CD4-positive, alpha-beta T cell treated with Interleukin-21 for 1 hour (primary cell): ENCODE results near the gene TIAM2.
"Not testable (repeated sequence)": the region's sequence is repeated elsewhere in the genome, so short reads cannot be mapped to it uniquely, and the experiment has no call there.

Experiments
- DNase-seq: peaks from one replicate; pipeline ENCODE4 v3.0.0-alpha.2; 2020

Gene TIAM2

GRCh38 chr6:155212106-155212505, 217.0 kb downstream of the TIAM2 start:
- DNase-seq = no peak

DNA sequence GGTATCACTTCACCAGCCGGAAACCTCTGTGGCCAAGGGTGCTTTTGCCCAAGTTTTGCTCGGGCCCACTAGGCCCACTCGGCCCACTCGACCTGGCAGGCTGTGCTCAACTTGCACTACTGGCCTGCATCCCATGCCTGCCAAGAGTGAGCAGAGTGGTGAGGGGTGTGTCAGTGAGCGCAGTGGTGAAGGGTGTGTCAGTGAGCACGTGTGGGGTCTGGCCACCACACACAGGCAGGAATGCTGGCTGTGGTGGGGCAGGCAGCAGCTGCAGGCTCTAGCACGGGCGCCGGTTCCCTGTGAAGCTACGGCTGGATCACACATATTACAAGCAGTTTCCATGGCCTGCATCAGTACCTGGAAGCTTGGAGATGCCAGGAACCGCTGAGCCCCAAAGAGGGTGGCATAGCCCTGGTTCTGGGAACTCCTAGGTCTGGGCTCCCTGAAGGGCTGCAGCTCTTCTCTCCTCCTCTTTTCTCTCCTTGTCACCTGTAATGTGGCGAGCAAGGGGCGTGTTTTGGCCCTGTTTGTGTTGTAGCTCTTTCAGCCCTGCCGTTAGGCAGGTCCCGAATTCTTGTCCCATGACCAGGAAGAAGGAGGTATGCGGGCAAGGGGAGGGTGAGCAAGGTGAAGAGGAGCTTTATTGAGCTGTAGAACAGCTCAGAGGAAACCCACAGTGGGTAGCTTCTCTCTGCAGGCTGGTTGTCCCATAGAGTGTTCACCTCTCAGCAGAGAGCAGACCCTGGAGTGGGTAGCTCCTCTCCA, 217.7 kb downstream of the TIAM2 start:
- DNase-seq = no peak

GRCh38 chr6:155213611-155214372, 218.7 kb downstream of the TIAM2 start:
- no peak for DNase-seq

DNA sequence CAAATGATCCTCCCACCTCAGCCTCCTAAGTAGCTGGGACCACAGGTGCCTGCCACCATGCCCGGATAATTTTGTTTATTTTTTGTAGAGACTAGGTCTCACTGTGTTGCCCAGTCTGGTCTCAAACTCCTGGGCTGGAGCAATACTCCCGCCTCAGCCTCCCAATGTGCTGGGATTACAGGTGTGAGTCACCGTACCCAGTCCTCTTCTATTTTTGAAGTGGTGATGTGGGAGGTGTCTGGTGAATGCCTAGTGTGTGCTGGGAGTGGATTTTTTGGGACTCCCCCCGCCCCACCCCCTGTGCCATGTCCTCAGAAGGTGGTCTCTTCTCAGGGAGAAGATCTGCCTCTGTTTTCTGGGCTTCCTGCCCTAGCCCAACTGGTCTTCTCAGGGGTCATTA, 220.8 kb downstream of the TIAM2 start:
- no peak for DNase-seq

DNA sequence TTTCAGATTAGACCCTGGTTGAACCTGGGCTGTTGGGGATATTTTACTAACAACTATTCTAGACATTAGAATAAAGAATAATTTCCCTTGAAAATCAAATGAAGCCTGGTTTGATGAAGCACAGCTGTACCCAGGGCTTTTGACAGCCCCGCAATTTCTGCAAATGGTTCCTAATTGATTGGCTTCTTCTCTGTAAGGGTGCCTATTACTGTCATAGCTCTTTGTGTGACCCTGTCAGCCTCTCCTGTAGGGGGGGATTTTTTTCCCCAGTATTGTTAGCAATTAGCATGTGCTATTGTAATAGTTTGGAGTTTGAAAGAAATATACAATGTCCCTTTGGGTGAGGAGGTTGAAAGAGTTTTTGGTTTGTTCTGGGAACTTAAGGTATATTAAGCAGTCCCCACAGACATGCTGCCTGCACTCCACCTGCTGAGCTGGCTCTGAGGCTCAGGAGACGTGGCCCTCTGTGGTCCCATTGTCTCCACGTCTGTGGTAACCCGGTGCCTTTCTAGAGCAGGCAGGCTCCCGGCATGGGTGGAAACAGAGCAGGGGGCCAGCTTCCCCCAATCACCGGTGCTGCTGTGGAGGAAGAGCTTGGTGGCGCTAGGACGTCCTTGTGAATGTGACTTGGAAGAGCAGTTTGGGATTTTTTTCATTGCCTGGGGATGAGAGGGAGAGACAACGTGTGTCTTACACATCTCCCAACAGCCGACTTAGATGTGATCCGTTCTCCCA, 221.4 kb downstream of the TIAM2 start:
- no peak for DNase-seq

DNA sequence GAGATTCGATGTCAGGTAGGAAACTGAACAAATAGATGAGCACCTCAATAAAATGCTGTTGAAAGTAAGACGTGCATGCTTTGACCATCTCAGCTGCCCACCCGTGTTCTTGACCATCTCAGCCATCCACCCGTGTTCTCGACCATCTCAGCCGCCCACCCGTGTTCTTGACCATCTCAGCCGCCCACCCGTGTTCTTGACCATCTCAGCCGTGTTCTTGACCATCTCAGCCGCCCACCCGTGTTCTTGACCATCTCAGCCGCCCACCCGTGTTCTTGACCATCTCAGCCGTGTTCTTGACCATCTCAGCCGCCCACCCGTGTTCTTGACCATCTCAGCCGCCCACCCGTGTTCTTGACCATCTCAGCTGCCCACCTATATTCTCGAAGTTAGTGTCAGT, 223.6 kb downstream of the TIAM2 start:
- DNase-seq = not testable (repeated sequence)

DNA sequence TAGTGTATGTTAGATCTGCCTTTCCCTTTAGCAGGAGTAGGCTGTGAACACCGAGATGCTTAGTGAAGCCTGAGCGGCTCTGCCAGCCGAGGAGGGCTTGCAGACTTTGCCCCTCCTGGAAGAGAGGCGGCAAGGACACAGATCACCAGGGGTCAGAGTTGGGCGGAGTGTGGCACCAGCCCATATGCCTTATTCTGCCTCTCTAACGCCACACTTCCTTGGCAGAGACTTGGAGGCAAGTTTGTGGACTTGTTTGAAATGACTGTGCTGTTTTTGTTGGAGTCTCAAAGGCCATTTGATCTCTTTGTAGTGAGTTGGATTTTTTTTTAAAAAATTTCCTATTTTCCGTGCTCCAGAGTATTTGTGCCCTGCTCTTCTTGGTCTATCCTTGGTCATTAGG, 224.2 kb downstream of the TIAM2 start:
- DNase-seq = no peak

GRCh38 chr6:155219858-155220301, 224.8 kb downstream of the TIAM2 start:
- no peak for DNase-seq

DNA sequence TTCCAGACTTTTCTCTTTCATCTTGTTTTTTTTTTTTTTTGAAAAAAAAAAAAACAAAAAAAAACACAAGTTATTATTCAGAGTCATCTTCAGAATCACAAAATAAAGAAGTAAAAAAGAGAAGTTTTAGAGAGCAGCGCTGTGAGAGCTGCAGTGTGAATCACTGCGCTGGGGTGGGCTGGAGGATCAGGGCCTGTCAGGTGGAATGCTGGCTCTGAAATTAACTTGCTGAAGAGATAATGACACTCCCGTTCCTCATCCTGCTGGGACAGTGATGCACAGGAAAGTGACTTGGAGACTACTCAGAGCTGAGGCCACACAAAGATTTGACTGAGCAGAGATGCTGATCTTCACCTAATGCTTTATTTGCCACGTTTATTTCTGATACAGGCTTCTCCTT, 226.0 kb downstream of the TIAM2 start:
- DNase-seq = no peak

DNA sequence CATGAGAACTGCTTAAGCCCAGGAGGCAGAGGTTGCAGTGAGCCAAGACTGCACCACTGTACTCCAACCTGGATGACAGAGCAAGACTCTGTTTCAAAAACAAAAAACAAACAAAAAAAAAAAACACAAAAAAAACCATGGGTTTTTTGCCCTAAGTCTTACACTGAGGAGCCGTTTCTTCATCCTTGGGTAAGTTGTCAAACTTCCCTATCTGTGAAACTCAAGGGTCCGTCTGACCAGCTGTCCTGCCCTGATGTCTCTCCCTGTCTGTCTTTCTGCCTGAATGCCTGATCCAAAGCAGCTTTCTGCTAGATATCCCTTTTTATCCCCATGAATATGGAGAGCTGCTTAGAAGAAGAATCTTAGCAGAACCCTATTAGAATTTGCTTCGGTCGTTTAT, 227.4 kb downstream of the TIAM2 start:
- no peak for DNase-seq

GRCh38 chr6:155223646-155224451, 228.7 kb downstream of the TIAM2 start:
- peak; percentile 57 for DNase-seq

GRCh38 chr6:155224618-155225017, 229.5 kb downstream of the TIAM2 start:
- DNase-seq = no peak

DNA sequence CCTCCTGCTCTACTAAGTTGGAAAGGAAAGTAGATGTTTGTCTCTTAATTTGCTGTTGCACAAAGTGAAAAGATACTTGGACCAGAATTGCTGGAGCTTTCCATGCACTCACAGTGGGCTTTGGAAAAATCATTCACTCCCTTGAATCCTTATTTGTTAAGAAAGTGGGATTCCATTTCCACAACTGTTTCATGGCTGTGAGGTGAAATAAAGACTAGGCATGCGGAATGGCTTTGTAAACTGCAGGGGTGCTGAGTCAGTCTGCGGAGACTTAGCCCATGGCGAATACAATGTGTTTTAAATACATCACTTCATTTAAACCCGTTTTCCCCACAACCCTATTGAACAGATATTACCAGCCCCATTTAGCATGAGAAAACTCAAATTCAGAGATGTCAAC, 231.9 kb downstream of the TIAM2 start:
- DNase-seq = no peak

- DNase-seq = no peak
Measured at GRCh38 chr6:155228546-155229166, 233.5 kb downstream of the TIAM2 start.

GRCh38 chr6:155230975-155231374, 235.9 kb downstream of the TIAM2 start:
- DNase-seq = not testable (repeated sequence)

GRCh38 chr6:155232848-155233247, 237.7 kb downstream of the TIAM2 start:
- no peak for DNase-seq

- no peak for DNase-seq
Measured at GRCh38 chr6:155234167-155234566, 239.1 kb downstream of the TIAM2 start.

GRCh38 chr6:155234687-155235086, 239.6 kb downstream of the TIAM2 start:
- no peak for DNase-seq

- DNase-seq = no peak
Measured at GRCh38 chr6:155235087-155235486, 240.0 kb downstream of the TIAM2 start.

DNA sequence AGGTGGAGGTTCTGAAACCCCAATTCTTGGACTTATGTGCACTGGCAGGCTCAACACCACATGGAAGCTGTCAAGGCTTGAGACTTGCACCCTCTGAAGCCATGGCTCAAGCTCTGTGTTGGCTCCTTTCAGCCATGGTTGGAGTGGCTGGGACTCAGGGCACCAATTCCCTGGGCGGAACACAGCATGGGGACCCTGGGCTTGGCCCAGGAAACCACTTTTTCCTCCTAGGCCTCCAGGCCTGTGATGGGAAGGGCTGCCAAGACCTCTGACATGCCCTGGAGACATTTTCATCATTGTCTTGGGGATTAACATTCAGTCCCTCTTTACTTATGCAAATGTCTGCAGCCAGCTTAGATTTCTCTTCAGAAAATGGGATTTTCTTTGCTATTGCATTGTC, 242.5 kb downstream of the TIAM2 start:
- DNase-seq = no peak

DNA sequence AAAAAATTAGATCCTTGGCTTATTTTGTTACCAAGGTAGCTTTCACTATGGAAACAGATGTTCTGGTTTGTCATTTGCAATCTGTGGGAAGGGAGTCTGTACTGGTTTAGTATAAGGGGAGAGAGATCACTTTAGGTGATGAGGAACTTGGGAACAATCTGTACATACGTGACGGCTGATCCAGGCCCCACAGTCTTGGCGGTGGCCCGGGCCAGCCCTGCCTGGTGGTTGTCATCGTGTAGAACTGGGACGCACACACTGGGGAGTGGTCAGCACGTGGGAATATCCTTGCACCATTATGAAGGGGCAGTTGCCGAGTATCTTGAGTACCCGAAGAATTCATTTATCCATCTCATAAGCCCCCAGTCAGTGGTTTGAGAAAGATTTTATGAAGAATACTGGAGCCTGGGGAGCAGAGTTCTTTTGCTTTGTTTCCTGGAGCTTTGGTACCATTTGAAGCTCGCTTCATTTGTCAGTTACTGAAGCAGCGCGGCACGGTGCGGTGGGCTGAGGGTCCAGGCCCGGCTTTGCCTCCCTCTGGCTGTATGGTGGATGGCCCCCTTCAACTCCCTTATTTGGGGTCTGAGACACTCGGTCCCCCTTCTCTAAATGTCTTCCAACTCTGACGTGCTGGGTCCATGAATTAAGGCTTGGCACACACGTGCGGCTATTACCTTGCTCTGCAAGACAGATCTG, 245.9 kb downstream of the TIAM2 start:
- no peak for DNase-seq

- DNase-seq = no peak
Measured at GRCh38 chr6:155241966-155242365, 246.9 kb downstream of the TIAM2 start.
